Erythroblast (primary cell): ENCODE results near the gene ZNF23.

Source experiments
- DNase-seq, 2 experiments: peaks; one replicate each; lab custom pipeline; 2025; lab: John Stamatoyannopoulos, UW
- GATA1 ChIP-seq: IDR thresholded peaks from 2 replicates; pipeline ENCODE4 v1.6.1; 2011; ENCODE audit warnings: low read depth, mild to moderate bottlenecking, control low read depth, low read length, moderate library complexity
- POLR2A ChIP-seq: IDR thresholded peaks from 2 replicates; pipeline ENCODE4 v1.6.1; 2011; ENCODE audit warnings: mild to moderate bottlenecking, low read length

Gene ZNF23

DNA sequence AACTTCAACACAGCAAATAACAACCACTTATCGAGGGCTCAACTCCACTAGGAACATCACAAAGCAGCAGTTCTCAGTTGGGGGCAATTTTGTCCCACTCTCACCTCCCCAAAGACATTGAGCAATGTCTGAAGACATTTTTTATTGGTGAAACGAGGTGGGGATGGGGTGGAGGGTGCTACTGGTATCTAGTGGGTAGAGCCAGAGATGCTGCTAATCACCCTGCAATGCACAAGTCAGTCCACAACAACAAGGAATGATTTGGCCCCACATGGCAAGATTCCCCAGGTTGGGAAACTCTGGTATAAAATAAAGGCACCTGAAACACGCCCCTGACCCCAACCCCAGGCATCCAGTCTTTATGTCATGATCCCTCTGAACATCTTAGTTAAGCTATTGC lies 53.5 kb downstream of the ZNF23 start:
- TF ChIP-seq POLR2A = no peak
- TF ChIP-seq GATA1 = no peak
- DNase-seq = no peak

DNA sequence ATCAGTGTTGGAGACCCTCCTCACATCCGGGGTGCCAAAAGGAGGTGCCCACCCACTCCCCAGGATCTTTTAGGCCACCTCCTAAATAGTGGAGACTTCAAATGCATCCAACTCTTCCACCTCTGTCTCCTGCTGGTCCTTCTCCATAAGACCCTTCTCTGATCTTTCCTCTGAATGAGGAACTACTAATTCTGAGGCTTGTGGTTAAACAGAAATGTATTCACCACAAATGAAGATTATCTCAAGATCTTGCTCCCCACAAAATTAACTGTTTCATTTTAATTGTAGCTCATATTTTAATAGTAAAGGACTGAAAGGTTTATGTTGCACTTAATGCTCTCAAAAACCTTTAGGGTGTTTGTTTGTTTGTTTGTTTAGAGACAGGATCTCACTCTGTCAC lies 54.3 kb downstream of the ZNF23 start:
- no peak for TF ChIP-seq POLR2A
- TF ChIP-seq GATA1 = no peak
- no peak for DNase-seq

- no peak for DNase-seq
- TF ChIP-seq GATA1 (no peak), POLR2A (no peak)
These were observed 55.3 kb downstream of the ZNF23 start for GRCh38 chr16:71406724-71407123.

DNA sequence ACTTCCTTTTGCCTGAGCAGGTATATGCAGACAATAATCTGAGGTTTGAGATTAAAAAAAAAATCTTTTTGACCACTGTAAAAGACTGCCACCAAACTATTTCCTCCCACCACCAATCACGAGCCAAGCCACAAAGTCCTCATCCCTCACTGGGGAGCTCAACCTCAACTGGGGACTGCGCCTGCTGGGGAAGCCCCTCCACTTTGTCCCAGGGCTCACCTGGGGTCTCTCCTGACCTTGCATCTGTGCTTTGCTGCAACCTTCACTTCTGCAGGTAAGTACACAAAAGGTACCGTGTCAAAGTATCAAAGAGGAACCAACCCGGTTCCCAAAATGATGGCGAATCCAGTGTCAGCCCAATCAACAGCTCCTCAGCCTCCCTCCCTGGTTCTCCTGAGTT lies 55.7 kb downstream of the ZNF23 start:
- no peak for DNase-seq
- no peak for TF ChIP-seq POLR2A
- no peak for TF ChIP-seq GATA1

DNA sequence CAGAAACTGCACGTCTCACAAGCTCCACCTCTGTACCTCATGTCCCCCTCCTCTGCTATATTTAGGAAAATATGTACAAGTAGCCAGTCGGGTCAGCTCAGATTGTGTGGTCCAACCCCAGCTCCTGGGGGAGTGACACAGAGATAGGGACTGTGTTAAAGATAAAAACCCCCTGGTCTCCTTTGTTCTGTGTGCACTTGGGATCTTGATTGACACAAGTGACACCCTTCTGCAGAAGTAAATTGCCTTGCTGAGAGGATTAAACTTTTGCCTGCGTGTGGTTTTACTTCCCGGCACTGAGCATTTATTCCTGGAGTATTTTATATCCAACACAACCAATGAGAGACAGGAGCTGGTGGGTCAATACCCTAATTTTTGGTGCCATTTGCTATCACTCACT lies 57.7 kb downstream of the ZNF23 start:
- TF ChIP-seq GATA1 (no peak), POLR2A (no peak)
- no peak for DNase-seq

GRCh38 chr16:71402674-71403073 lies 59.4 kb downstream of the ZNF23 start:
- no peak for DNase-seq
- TF ChIP-seq POLR2A (no peak), GATA1 (no peak)

- TF ChIP-seq GATA1 (no peak), POLR2A (no peak)
- DNase-seq = no peak
These were observed 60.0 kb downstream of the ZNF23 start for GRCh38 chr16:71402007-71402406.

- DNase-seq = no peak
- TF ChIP-seq GATA1 = no peak
- no peak for TF ChIP-seq POLR2A
These were observed 62.1 kb downstream of the ZNF23 start for GRCh38 chr16:71399801-71400563.
